Activated naive CD4-positive, alpha-beta T cell treated with anti-CD3 and anti-CD28 coated beads, Interleukin-2, amount 50 U/mL, for 16 hours (primary cell): Measurements from ENCODE around the gene PLCB4.

Experiments
- DNase-seq: peaks from one replicate; pipeline ENCODE4 v3.0.0-alpha.2; 2020

The PLCB4 gene

GRCh38 chr20:9230406-9230805, 161.5 kb downstream of the PLCB4 start:
- no peak for DNase-seq

- DNase-seq: no peak
Observed at GRCh38 chr20:9233804-9234203, 164.9 kb downstream of the PLCB4 start.

DNA sequence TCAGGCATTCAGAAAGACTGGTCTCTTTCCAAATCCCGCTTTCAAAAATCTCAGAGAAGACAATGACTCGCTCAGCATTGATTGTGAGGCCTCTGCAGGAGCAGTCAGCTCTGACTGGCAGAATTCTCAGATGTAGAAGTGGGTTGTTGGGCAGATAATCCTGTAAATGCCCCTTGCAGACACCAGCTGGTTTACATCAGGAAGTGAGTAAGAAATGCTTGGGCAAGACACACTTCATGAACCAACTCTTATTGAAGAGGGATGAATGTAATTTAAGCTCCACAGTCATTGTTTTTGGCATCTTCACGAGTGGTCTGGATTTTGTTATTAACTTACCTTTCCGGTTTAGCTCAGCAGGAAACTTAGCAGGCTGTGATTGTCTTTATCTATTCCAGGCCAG, 166.6 kb downstream of the PLCB4 start:
- no peak for DNase-seq

GRCh38 chr20:9236458-9236857, 167.6 kb downstream of the PLCB4 start:
- no peak for DNase-seq

DNA sequence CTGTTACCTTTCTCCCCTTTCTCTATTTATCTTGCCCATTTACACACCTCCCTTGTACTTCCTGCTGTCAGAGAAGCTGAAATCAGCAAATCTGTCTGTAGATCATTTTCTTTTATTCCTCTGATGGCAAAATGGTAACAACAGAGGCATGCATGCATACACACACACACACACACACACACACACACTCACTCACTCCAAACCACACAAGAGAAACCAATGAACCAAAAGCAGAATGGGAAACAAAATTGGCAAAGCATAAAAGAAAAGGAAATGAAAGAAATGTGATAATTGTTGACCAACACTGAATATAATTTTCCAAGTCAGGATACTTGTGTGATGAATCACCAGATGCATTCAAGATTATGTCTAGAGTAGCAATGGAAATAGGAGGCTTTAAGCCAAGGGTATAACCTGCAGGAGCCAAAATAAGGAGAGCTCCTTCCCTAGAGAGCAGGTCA, 172.4 kb downstream of the PLCB4 start:
- no peak for DNase-seq

DNA sequence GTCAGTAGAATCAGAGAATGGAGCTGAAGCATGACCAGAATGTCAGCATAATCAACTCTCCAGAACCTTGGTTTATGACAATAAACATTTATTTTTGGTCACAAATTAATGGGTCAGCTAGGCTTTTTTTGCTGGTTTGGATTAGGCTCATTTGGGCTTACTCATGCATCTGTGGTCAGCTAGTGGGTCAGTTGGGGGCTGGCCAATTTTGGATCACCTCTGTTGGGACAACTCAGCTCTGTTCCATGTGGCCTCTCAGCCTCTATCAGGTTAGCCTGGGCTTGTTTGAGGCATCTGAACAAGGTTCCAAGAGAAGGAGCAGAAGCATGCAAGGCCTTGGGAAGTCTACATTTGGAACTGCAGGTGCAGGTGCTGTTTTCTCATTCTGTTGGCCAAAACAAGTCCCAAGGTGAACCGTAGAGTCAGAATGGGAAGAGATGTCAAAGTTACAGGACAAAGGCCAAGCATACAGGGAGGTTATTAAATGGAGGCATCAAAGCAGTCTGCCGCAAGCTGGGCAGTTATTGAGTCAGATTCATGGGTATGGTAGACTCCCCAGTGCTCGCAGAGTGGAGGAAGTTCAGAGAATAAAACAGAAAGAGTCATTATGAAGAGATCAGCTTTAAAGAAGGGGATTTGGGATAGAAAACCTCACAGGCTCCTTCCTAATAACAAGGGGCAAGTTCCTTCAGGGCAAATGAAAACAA, 173.0 kb downstream of the PLCB4 start:
- DNase-seq: no peak

DNA sequence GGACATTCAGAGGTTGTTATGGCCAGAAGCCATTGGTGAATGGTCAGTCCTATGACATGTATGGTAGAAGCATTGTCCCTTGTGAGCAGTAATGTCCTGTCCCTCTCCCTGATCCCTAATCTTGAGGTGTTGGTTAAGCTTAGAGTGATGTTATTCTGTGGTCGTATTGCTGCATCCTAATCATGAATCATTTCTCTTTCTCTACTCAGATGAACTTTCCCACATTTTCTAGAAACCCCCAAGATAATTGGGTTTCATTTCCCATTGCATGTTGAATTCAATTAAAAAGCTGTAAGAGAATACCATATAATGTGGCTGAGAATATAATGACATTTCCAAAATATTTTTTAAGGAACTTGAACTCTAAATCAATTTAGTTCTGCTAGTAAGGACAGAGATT, 175.1 kb downstream of the PLCB4 start:
- no peak for DNase-seq

DNA sequence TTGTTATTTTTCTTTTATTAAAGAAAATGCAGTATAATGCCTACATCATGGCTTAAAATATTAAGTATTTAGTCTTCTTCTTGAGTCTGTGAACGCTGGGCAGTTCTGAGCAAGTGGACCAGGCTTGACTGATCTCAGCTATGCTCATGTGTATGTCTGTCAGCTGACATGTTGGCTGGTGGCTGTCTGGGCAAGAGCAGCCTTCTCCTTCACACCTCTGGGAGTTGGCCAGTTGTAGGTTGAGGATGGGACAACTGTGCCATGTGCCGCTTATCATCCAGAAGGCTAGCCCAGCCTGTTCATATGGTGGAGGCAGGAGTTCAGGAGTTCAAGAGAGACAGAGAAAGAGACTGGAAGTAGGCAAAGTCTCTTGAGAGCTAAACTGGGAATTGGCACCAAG, 175.9 kb downstream of the PLCB4 start:
- no peak for DNase-seq

- DNase-seq: no peak
Observed at GRCh38 chr20:9246731-9247130, 177.8 kb downstream of the PLCB4 start.

DNA sequence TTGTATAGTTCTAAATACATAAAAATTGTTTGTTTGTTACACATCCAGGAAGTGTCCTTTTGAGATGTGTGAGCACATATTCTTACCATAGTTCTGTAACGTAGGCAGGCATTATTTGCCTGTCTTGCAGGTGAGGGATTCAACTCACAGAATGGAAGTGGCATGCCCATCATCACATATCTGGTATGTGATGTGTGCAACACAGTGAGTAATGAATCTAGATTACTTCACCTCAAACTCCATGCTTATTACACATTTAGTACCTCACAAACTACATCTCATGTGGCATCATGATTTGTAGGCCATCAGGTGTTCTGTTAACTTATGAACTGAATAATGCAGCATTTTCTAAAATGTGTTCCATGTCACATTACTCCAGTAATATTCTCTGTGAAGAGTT, 181.6 kb downstream of the PLCB4 start:
- no peak for DNase-seq

GRCh38 chr20:9253006-9253539, 184.2 kb downstream of the PLCB4 start:
- no peak for DNase-seq

- DNase-seq: no peak
Observed at GRCh38 chr20:9255171-9255570, 186.3 kb downstream of the PLCB4 start.

DNA sequence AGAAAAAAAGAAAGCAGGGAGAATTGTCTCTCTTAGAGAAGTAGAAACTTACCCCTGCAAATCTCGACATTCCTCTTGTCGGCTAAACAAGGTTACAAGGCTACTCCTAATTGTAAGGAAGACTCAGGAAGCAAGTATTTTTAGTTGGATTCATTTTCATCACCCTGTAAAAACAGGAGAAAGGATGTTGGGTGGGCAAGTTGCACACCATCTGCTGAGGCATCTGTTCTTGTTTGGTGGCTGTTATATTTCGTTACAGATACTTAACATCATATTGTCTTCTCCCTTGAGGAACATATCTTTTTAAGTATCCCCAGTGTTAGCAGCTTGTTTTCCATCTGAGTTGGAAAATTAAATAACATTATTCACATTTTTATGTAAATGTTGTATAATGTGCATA, 187.5 kb downstream of the PLCB4 start:
- DNase-seq: no peak

DNA sequence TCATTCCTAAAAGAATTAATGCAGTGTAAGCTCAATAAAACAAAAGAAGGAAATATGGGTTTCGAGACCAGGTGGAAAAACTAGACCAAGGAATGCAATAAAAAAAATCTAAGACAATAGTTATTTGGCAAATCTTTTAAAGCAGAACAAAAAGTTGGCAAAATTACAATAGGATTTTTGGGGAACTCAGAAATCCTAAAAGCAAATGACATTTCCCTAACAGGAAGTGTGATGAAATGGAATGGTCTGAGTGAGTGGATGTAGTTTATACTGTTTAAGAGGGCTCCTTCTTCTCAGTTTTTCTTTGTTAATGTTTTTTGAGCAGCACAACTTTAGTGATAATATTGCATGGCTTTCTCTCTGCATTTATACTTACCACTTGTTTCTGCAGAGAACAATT, 190.0 kb downstream of the PLCB4 start:
- no peak for DNase-seq

DNA sequence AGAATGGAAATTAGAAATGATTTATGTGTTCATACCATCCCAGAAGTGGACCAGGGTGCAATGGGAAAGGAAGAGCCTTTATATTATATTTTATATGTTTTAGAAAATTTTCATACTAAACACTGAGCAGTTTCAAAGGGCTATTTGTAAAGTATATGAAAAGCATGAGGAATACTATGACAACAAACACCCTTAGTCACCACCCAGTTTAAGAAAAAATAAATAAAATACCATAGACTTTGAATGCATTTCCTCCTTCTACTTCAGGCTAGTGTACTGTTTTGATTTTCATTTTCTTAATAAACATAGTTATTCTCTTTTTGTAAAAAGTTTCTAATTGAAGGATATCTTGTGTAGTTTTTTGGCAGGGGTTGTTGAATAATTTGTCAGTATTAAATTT, 191.1 kb downstream of the PLCB4 start:
- DNase-seq: no peak

DNA sequence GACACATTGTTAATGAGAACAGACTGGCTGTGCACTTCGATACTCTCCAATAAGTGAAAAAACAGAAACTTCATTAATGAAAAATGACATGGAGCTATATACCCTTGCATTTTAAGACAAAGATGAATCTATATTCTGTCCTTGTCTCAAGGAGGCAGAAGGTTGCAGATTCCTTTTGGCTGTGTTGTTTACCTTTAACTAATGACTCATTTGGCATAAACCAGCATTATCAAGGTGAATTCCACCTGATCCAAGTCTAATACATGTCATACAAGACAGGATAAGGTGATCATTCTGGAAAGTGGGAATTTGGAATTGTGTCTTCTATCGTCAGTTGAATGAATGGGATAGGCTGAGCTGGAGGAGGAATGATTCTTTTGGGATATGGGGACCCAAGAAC, 192.9 kb downstream of the PLCB4 start:
- no peak for DNase-seq

- DNase-seq: no peak
Observed at GRCh38 chr20:9262653-9263194, 193.8 kb downstream of the PLCB4 start.

DNA sequence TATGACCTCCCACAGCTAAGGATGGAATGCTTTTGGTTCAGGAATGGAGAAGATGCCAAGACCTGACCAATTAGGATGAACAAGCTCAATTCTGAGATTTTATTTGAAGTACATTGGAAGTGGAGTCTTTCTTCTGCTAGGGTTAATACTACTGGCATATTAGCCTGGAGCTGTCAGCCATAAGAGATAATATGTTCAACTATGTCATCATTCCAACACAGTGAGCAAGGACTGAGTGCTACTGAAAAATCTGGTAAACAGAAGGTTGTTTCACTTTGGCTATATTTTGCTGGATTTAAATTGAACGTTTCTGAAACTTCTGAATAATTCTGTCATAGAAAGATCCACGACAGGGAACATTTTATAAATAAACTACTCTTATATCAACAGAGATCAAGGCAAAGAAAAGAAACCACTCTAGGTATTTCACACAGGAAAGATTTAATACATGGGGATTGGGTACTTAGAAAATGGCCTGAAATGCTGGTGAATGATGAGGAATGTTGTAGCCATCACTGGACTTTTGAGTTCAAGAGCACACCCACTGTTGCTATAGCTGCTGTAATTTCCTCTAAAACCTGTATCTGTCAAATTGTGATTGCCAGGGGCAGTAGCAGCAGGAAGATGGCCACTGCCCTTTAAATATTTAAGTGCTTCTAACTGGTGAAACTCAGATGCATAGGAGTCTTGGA, 200.5 kb downstream of the PLCB4 start:
- DNase-seq: no peak

GRCh38 chr20:9270831-9271230, 201.9 kb downstream of the PLCB4 start:
- DNase-seq: no peak

DNA sequence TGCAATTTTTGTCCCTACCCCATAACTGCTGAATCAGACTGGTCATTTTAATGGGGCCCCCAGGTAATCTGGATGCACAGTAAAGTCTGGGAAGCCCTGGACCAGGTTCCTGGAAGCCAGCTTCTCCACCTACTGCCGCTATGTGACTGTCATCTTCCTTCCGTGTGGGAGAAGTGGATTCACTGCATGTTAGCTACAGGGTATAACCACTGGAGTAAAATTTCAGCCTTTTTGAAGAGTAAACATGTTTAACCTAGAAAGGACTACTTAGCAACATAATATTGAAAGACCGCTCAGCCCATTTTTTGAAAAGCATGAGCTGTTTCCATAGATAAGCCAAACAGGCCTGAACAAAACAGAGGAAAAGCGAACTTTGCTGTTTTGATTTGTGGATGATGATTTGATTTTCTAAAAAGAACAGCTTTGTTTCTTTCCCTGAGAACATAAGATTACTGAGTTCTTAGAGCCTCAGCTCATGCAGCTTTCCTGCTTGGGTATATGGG, 208.1 kb downstream of the PLCB4 start:
- no peak for DNase-seq

DNA sequence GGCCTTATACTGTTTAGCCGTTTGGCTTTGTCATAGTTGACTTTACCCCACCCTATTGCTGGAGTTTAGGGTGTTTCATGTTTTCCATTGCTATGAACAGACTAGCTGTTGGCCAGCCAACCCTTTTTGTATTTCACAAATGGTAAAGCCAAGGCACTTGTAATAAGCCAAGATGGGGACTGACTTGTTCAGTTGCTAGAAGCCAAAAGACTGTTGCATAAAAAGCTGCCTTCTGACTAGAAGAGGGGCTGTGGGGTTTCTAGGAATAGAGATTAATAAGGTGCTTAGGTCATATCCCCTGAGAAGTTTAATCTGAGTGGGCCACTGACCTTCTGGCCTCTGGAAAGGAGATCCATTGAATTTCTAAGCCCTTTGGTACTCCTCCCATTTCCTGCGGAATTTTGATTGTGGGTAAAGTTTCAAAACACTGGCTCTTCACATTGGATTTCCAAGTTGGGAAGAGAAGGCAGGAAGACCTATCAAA, 211.1 kb downstream of the PLCB4 start:
- DNase-seq: no peak

- no peak for DNase-seq
Observed at GRCh38 chr20:9280666-9281065, 211.8 kb downstream of the PLCB4 start.

GRCh38 chr20:9281803-9282202, 212.9 kb downstream of the PLCB4 start:
- no peak for DNase-seq

GRCh38 chr20:9285617-9286016, 216.7 kb downstream of the PLCB4 start:
- DNase-seq: no peak
